Esophagus squamous epithelium (tissue), 4 donors: Measurements from ENCODE around the gene MORN3.
"Not testable (repeated sequence)": the region's sequence is repeated elsewhere in the genome, so short reads cannot be mapped to it uniquely, and the experiment has no call there.

Experiments used
- POLR2A ChIP-seq, 4 donors: fragments of 450-650 bp; IDR thresholded peaks; one replicate each; pipeline ENCODE4 v1.6.1; 2017; ENCODE audit warnings: antibody characterized with exemption in 4 of 4, mild to moderate bottlenecking in 4 of 4, moderate library complexity in 3 of 4
- TF ChIP-seq, protein P1 (sequence below), 6 experiments: fragments of 450-650 bp in 4 of 6; fragments of 200-600 bp in 2 of 6; sonication (generic) in 2 of 6; IDR thresholded peaks; one replicate each; pipeline ENCODE4 v1.5.1; 2016 to 2019; ENCODE audit warnings: antibody characterized with exemption in 6 of 6, mild to moderate bottlenecking in 4 of 6, moderate library complexity in 4 of 6

DNA sequence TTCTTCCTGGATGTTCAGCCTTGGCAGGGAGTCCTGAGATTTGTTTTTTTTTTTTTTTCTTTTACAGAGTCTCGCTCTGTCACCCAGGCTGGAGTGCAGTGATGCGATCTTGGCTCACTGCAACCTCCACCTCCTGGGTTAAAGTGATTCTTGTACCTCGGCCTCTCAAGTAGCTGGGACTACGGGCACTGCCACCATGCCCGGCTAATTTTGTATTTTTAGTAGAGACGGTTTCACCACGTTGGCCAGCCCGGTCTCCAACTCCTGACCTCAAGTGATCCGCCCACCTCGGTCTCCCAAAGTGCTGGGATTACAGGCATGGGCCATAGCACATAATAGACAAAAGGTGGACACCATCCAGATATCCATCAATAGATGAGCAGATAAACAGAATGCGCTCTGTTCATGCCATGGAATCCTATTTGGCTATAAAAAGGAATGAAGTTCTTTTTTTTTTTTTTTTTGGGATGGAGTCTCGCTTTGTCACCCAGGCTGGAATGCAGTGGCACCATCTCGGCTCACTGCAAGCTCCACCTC lies 10.3 kb upstream of the MORN3 start:
- not testable (repeated sequence) for TF ChIP-seq POLR2A (IDR thresholded peaks at IDR 0.05)
- TF ChIP-seq, protein P1, sequence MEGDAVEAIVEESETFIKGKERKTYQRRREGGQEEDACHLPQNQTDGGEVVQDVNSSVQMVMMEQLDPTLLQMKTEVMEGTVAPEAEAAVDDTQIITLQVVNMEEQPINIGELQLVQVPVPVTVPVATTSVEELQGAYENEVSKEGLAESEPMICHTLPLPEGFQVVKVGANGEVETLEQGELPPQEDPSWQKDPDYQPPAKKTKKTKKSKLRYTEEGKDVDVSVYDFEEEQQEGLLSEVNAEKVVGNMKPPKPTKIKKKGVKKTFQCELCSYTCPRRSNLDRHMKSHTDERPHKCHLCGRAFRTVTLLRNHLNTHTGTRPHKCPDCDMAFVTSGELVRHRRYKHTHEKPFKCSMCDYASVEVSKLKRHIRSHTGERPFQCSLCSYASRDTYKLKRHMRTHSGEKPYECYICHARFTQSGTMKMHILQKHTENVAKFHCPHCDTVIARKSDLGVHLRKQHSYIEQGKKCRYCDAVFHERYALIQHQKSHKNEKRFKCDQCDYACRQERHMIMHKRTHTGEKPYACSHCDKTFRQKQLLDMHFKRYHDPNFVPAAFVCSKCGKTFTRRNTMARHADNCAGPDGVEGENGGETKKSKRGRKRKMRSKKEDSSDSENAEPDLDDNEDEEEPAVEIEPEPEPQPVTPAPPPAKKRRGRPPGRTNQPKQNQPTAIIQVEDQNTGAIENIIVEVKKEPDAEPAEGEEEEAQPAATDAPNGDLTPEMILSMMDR (IDR thresholded peaks at IDR 0.05) = not testable (repeated sequence)
